K562 (cell line): ENCODE results near the gene SEPTIN1. TPM values are rescaled to one million over a fixed set of nuclear protein-coding genes. Genes with fewer than 3 reads are reported as not detected.

Experiments
- BCLAF1 ChIP-seq, 2 experiments: fragments of 450-650 bp in 1 of 2; IDR thresholded peaks; 2 replicates each; pipeline ENCODE4 v1.6.1; 2011 to 2017; ENCODE audit warnings: low read depth in 2 of 2, antibody characterized with exemption in 1 of 2, borderline replicate concordance in 1 of 2, low read length in 1 of 2, mild to moderate bottlenecking in 1 of 2, mixed read lengths in 1 of 2; ENCODE audit not compliant: control insufficient read depth in 1 of 2
- CREBBP ChIP-seq: IDR thresholded peaks from one replicate; pipeline ENCODE4 v1.6.1; 2012; ENCODE audit warnings: low read depth, mild to moderate bottlenecking, control low read depth, inconsistent platforms, low read length
- DACH1 ChIP-seq: fragments of 450-650 bp; IDR thresholded peaks from 2 replicates; pipeline ENCODE4 v1.6.1; 2018; ENCODE audit not compliant: partially characterized antibody
- ELF4 ChIP-seq: fragments of 450-650 bp; formaldehyde crosslinking; IDR thresholded peaks from 2 replicates; pipeline ENCODE4 v1.4.0; 2022; ENCODE audit warnings: missing genetic modification characterization
- FOXK2 ChIP-seq, 2 experiments: fragments of 450-650 bp; IDR thresholded peaks in 1 of 2; conservative IDR thresholded peaks in 1 of 2; 2 replicates each; pipeline ENCODE4 v1.6.1; 2016; ENCODE audit warnings: low read depth in 2 of 2, mild to moderate bottlenecking in 1 of 2
- FOXP1 ChIP-seq: sonication (generic); formaldehyde crosslinking; IDR thresholded peaks from 2 replicates; pipeline ENCODE4 v1.8.0; 2022; ENCODE audit warnings: mild to moderate bottlenecking, missing genetic modification reagents
- HDAC2 ChIP-seq: fragments of 450-650 bp; IDR thresholded peaks from 2 replicates; pipeline ENCODE4 v1.6.1; 2016; ENCODE audit warnings: mild to moderate bottlenecking
- KHSRP ChIP-seq: fragments of 450-650 bp; IDR thresholded peaks from 2 replicates; pipeline ENCODE4 v1.6.1; 2017
- RAD21 ChIP-seq, 2 experiments: fragments of 250-450 bp in 1 of 2; fragments of 450-650 bp in 1 of 2; sonication (Bioruptor Pico) in 1 of 2; formaldehyde crosslinking in 1 of 2; IDR thresholded peaks in 1 of 2; conservative IDR thresholded peaks in 1 of 2; 2 replicates each; pipeline versions ENCODE4 v1.4.0 to v1.8.0; 2020 to 2022; ENCODE audit warnings: mild to moderate bottlenecking in 2 of 2, moderate library complexity in 1 of 2
- RBBP5 ChIP-seq: fragments of 200-600 bp; sonication (generic); IDR thresholded peaks from 2 replicates; pipeline ENCODE4 v1.6.1; 2012; ENCODE audit warnings: borderline replicate concordance, mild to moderate bottlenecking, low read length, control low read depth, inconsistent platforms; ENCODE audit not compliant: insufficient read depth, poor library complexity, severe bottlenecking
- SMARCE1 ChIP-seq: fragments of 450-650 bp; IDR thresholded peaks from 2 replicates; pipeline ENCODE4 v1.7.1; 2016; ENCODE audit warnings: mild to moderate bottlenecking
- SP2 ChIP-seq: IDR thresholded peaks from 2 replicates; pipeline ENCODE4 v1.6.1; 2011; ENCODE audit warnings: mild to moderate bottlenecking, low read depth, low read length, moderate library complexity; ENCODE audit not compliant: poor library complexity, severe bottlenecking; ENCODE audit errors: extremely low read depth
- polyA plus RNA-seq, 8 experiments: library from polyadenylated mRNA; depleted of rRNA in 4 of 8; stranded (reverse) in 5 of 8; unstranded in 3 of 8; fragments of >200 nt; fragmentation: Nextera tagmentation in 2 of 8; fragmentation: Illumina TruSeq in 1 of 8; extraction: Ambion mirVana in 2 of 8; extraction: Trizol in 1 of 8; gene quantifications; 2 replicates each; pipeline versions ENCODE4 v1.2.1 to v1.2.3, GENCODE V29; 2011 to 2014; ENCODE audit warnings: inconsistent platforms in 1 of 8, missing spikeins in 1 of 8
- total RNA-seq, 7 experiments: library from RNA; depleted of rRNA in 6 of 7; stranded (reverse); fragments of >200 nt in 6 of 7; fragmentation: Illumina TruSeq in 2 of 7; extraction: Trizol in 2 of 7; gene quantifications; 2 replicates each; pipeline versions ENCODE4 v1.2.1 to v1.2.3, GENCODE V29; 2011 to 2021; ENCODE audit warnings: low replicate concordance in 1 of 7
- TF ChIP-seq, protein P1 (sequence below): fragments of 450-650 bp; formaldehyde crosslinking; IDR thresholded peaks from 2 replicates; pipeline ENCODE4 v1.4.0; 2020; ENCODE audit warnings: mild to moderate bottlenecking
- TF ChIP-seq, protein P2 (sequence below): fragments of 450-650 bp; formaldehyde crosslinking; IDR thresholded peaks from 2 replicates; pipeline ENCODE4 v1.4.0; 2020; ENCODE audit warnings: mild to moderate bottlenecking, moderate library complexity

The SEPTIN1 gene
- total and polyA plus RNA-seq, 9 of the 15 experiments (the other 6 are each of a cell fraction or from before 2014, with no cell fraction given), result 0.23 to 5.6 (median 1.7) TPM; not detected in 1

DNA sequence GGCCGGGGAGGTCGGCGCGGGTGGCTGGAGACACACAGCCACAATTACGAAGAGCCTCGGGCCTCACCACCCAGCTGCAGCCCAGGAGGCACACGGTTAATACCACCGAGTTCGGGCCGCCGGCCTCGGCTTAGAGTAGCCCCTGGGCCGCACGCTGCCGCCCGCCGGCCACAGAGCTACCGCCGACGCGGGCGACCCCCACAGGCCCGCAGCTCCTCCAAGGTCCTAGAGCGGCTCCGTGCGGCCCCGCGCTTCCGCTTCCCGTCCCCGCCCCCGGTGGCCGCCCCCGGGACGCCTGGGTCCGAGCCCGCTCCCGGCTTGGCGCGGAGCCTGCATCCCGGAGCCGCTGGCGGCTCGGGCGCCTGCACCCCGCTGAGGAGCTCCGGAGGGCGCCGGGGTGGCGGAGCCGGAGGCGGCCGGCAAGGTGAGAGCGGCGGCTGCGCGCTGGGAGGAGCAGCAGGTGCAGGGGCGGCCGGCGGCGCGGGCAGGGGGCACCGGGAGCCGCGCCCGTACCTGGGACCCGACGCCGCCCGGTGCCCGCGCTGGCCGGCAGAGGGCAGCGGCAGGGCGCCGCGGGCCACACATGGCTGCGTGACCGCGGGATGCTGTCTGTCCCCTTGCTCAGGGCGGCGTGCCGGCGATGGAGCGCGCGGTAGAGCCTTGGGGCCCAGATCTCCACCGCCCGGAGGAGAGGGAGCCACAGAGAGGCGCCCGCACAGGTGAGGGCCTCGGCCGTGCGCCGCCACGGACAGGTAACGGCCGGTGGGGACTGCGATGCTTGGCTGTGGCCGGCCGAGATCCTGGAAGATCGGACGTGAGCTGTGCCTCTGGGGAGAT is 13.0 kb upstream of the SEPTIN1 start, which contains the start of gene ZNF48 (continued):
- TF ChIP-seq BCLAF1 (IDR thresholded peaks at IDR 0.05; ENCODE audit: borderline replicate concordance in 1 of 2, control insufficient read depth in 1 of 2, low read depth in 2 of 2, low read length in 1 of 2) (no peak), HDAC2 (no peak), ELF4 (CRISPR knock-in tag) (no peak), FOXP1 (CRISPR knock-in tag) (no peak), CREBBP (no peak), DACH1 (peak; percentile 18), RAD21 (CRISPR knock-in tag; conservative IDR thresholded peaks at IDR 0.05 in 1 of 2, IDR thresholded peaks at IDR 0.05 in 1 of 2) (peak in 1 of 2 experiments; percentile 20; a peak in 1 of 4 replicates), SP2 (peak; percentile 95), KHSRP (no peak), FOXK2 (conservative IDR thresholded peaks at IDR 0.05 in 1 of 2, IDR thresholded peaks at IDR 0.05 in 1 of 2; ENCODE audit: low read depth in 2 of 2) (no peak), RBBP5 (peak; percentile 55), SMARCE1 (no peak)
- TF ChIP-seq, protein P1, sequence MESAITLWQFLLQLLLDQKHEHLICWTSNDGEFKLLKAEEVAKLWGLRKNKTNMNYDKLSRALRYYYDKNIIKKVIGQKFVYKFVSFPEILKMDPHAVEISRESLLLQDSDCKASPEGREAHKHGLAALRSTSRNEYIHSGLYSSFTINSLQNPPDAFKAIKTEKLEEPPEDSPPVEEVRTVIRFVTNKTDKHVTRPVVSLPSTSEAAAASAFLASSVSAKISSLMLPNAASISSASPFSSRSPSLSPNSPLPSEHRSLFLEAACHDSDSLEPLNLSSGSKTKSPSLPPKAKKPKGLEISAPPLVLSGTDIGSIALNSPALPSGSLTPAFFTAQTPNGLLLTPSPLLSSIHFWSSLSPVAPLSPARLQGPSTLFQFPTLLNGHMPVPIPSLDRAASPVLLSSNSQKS, result no peak
- TF ChIP-seq, protein P2, sequence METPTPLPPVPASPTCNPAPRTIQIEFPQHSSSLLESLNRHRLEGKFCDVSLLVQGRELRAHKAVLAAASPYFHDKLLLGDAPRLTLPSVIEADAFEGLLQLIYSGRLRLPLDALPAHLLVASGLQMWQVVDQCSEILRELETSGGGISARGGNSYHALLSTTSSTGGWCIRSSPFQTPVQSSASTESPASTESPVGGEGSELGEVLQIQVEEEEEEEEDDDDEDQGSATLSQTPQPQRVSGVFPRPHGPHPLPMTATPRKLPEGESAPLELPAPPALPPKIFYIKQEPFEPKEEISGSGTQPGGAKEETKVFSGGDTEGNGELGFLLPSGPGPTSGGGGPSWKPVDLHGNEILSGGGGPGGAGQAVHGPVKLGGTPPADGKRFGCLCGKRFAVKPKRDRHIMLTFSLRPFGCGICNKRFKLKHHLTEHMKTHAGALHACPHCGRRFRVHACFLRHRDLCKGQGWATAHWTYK, result peak; percentile 55; the same call in 1 of the 2 replicates
